SK-N-SH (cell line): ENCODE measurements around the gene POLR1D. TPM values are rescaled to one million over a fixed set of nuclear protein-coding genes. Genes with fewer than 3 reads are reported as not detected.

Experiments
- CTCF ChIA-PET: fragments of 300-600, 350-600 bp; formaldehyde crosslinking; extraction: SDS; loops from one replicate; lab custom pipeline; 2021; lab: Yijun Ruan, JAX
- POLR2A ChIA-PET: fragments of 350-600 bp; sonication (Branson Sonifier 250); formaldehyde crosslinking; extraction: SDS; loops from one replicate; lab custom pipeline; 2020; ENCODE audit warnings: antibody characterized with exemption, inconsistent platforms; lab: Yijun Ruan, JAX
- DNase-seq: peaks from one replicate; pipeline ENCODE4 v3.0.0; 2012
- H2AFZ ChIP-seq: fragments of 200-600 bp; sonication (generic); 2 replicates; pipeline ENCODE4 v1.8.1; 2016; ENCODE audit warnings: antibody characterized with exemption, mild to moderate bottlenecking, low read depth
- H3F3A ChIP-seq: fragments of 200-600 bp; sonication (generic); replicated peaks from 2 replicates; pipeline ENCODE3; 2016; ENCODE audit warnings: antibody characterized with exemption, mild to moderate bottlenecking; ENCODE audit not compliant: insufficient read depth
- H3K27ac ChIP-seq, 2 experiments: fragments of 200-500 bp in 1 of 2; fragments of 200-600 bp in 1 of 2; sonication (Bioruptor generic) in 1 of 2; sonication (generic), shearing (Covaris generic) in 1 of 2; 2 replicates each; pipeline versions ENCODE4 v1.5.1 to v1.6.1; 2014 to 2016; ENCODE audit warnings: low read depth in 2 of 2, inconsistent platforms in 1 of 2, low read length in 1 of 2, mild to moderate bottlenecking in 1 of 2, mixed read lengths in 1 of 2
- H3K27me3 ChIP-seq: fragments of 200-600 bp; sonication (generic), shearing (Covaris generic); 2 replicates; pipeline ENCODE4 v1.6.1; 2016; ENCODE audit warnings: mixed run types; ENCODE audit not compliant: insufficient read depth
- H3K36me3 ChIP-seq, 2 experiments: fragments of 200-500 bp in 1 of 2; fragments of 200-600 bp in 1 of 2; sonication (Bioruptor generic) in 1 of 2; sonication (generic) in 1 of 2; replicated peaks in 1 of 2; 2 replicates each; pipeline versions ENCODE3 to v1.5.1; 2014 to 2016; ENCODE audit warnings: low read length in 1 of 2, mild to moderate bottlenecking in 1 of 2; ENCODE audit not compliant: insufficient read depth in 2 of 2, control insufficient read depth in 1 of 2
- H3K4me1 ChIP-seq, 2 experiments: fragments of 200-500 bp in 1 of 2; fragments of 200-600 bp in 1 of 2; sonication (Bioruptor generic) in 1 of 2; sonication (generic), shearing (Covaris generic) in 1 of 2; 2 replicates each; pipeline versions ENCODE4 v1.5.1 to v1.6.1; 2014 to 2016; ENCODE audit warnings: low read depth in 1 of 2, low read length in 1 of 2, mixed run types in 1 of 2; ENCODE audit not compliant: insufficient read depth in 2 of 2, control insufficient read depth in 1 of 2
- H3K4me2 ChIP-seq: fragments of 200-600 bp; sonication (generic), shearing (Covaris generic); 2 replicates; pipeline ENCODE4 v1.6.1; 2017; ENCODE audit warnings: mixed run types
- H3K4me3 ChIP-seq, 2 experiments: fragments of 200-500 bp in 1 of 2; fragments of 200-600 bp in 1 of 2; sonication (Bioruptor generic) in 1 of 2; sonication (generic), shearing (Covaris generic) in 1 of 2; 2 replicates each; pipeline versions ENCODE4 v1.5.1 to v1.8.1; 2014 to 2016; ENCODE audit warnings: low read depth in 2 of 2, inconsistent platforms in 1 of 2, low read length in 1 of 2, mild to moderate bottlenecking in 1 of 2, mixed read lengths in 1 of 2, moderate library complexity in 1 of 2
- H3K79me2 ChIP-seq: fragments of 200-600 bp; sonication (generic); 2 replicates; pipeline ENCODE4 v1.8.1; 2017; ENCODE audit warnings: mild to moderate bottlenecking; ENCODE audit not compliant: insufficient read depth
- H3K9ac ChIP-seq: fragments of 200-600 bp; sonication (generic); 2 replicates; pipeline ENCODE4 v1.6.1; 2017; ENCODE audit warnings: mixed run types
- H3K9me2 ChIP-seq: fragments of 200-600 bp; sonication (generic); 2 replicates; pipeline ENCODE4 v1.6.1; 2017; ENCODE audit warnings: mixed run types
- H3K9me3 ChIP-seq: fragments of 200-600 bp; sonication (generic); 2 replicates; pipeline ENCODE4 v1.6.1; 2017; ENCODE audit warnings: mixed run types, mild to moderate bottlenecking, moderate library complexity
- H4K20me1 ChIP-seq: fragments of 200-600 bp; sonication (generic); 2 replicates; pipeline ENCODE4 v1.6.1; 2017; ENCODE audit warnings: mild to moderate bottlenecking, mixed run types; ENCODE audit not compliant: insufficient read depth
- EZH2phosphoT487 ChIP-seq: fragments of 200-600 bp; sonication (generic); IDR thresholded peaks from 2 replicates; pipeline ENCODE4 v1.6.1; 2017; ENCODE audit warnings: low read depth, mixed run types, mild to moderate bottlenecking, antibody characterized with exemption, moderate library complexity, borderline replicate concordance
- FOXM1 ChIP-seq: IDR thresholded peaks from 2 replicates; pipeline ENCODE4 v1.4.0; 2012; ENCODE audit warnings: low read depth, mild to moderate bottlenecking
- POLR2AphosphoS5 ChIP-seq: IDR thresholded peaks from 2 replicates; pipeline ENCODE4 v1.6.1; 2012; ENCODE audit warnings: low read depth, low read length
- RAD21 ChIP-seq: IDR thresholded peaks from 2 replicates; pipeline ENCODE4 v1.6.1; 2012; ENCODE audit warnings: mild to moderate bottlenecking, low read length
- TCF12 ChIP-seq: IDR thresholded peaks from 2 replicates; pipeline ENCODE4 v1.4.0; 2012
- YY1 ChIP-seq: IDR thresholded peaks from 2 replicates; pipeline ENCODE4 v1.4.0; 2012; ENCODE audit warnings: low read depth, mild to moderate bottlenecking
- WGBS: methylation state at CpG from one replicate; pipeline ENCODE4 v1.1.6; 2017; ENCODE audit warnings: low lambda C conversion rate; 5-methylcytosine and 5-hydroxymethylcytosine counted together
- polyA plus RNA-seq, 3 experiments: library from polyadenylated mRNA; depleted of rRNA; stranded (reverse); fragments of >200 nt; gene quantifications; 2 replicates each; pipeline ENCODE4 v1.2.3, GENCODE V29; 2012
- TF ChIP-seq, protein P1 (sequence below): fragments of 150-350 bp; IDR thresholded peaks from 2 replicates; pipeline ENCODE4 v1.6.1; 2016; ENCODE audit warnings: mild to moderate bottlenecking, low read depth, low read length
- TF ChIP-seq, protein P2 (sequence below): IDR thresholded peaks from 2 replicates; pipeline ENCODE4 v1.4.0; 2012; ENCODE audit warnings: low read depth, borderline replicate concordance
- TF ChIP-seq, protein P3 (sequence below): IDR thresholded peaks from 2 replicates; pipeline ENCODE4 v1.4.0; 2012; ENCODE audit warnings: low read depth, borderline replicate concordance

The POLR1D gene
- polyA plus RNA-seq, 1 of the 3 experiments (the other 2 are of a cell fraction) = 150 TPM

DNA sequence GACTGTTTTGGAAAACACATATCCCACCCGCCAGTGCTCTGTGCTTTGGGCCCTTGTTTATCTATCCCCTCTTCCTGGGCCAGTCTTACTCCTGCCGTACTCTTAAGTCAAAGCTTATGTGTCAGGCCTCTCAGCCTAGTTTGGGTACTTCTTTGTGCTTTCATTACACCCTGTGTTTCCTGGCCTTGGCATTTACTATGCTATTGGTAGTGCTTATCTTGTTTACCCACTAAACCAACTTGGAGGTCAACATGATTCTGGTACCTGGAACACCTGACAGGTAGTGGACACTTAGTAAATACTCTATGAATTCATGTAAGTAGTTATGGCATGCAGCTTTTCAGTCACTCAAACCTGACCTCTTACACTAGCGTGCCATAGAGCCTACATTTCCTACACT lies 2.4 kb downstream of the POLR1D start:
- Histone ChIP-seq H4K20me1 (peaks cover 51% of the 10 kb centered on the region), H3K27ac (no peak overlapping the region), H3K9ac (no peak overlapping the region), H3K4me1 (peaks cover 3 to 6% of the 10 kb centered on the region in 2 experiments; a peak in 3 of 4 replicates), H2AFZ (no peak overlapping the region), H3K9me2 (no peaks in the 10 kb centered on the region), H3F3A (peaks cover 6% of the 10 kb centered on the region), H3K36me3 (peaks cover 31 to 37% of the 10 kb centered on the region in 2 experiments), H3K4me3 (no peak overlapping the region), H3K9me3 (no peaks in the 10 kb centered on the region), H3K27me3 (no peaks in the 10 kb centered on the region), H3K79me2 (peaks cover 74% of the 10 kb centered on the region), H3K4me2 (no peak overlapping the region)
- TF ChIP-seq, protein P1, sequence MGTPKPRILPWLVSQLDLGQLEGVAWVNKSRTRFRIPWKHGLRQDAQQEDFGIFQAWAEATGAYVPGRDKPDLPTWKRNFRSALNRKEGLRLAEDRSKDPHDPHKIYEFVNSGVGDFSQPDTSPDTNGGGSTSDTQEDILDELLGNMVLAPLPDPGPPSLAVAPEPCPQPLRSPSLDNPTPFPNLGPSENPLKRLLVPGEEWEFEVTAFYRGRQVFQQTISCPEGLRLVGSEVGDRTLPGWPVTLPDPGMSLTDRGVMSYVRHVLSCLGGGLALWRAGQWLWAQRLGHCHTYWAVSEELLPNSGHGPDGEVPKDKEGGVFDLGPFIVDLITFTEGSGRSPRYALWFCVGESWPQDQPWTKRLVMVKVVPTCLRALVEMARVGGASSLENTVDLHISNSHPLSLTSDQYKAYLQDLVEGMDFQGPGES = no peak
- TF ChIP-seq RAD21 (no peak), POLR2AphosphoS5 (no peak), EZH2phosphoT487 (no peak), TCF12 (no peak)
- TF ChIP-seq, protein P2, sequence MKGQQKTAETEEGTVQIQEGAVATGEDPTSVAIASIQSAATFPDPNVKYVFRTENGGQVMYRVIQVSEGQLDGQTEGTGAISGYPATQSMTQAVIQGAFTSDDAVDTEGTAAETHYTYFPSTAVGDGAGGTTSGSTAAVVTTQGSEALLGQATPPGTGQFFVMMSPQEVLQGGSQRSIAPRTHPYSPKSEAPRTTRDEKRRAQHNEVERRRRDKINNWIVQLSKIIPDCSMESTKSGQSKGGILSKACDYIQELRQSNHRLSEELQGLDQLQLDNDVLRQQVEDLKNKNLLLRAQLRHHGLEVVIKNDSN = no peak
- ChIA-PET POLR2A (no interaction called here), CTCF (interaction anchor here (0.9 kb wide), 1 partner anchor 21 kb away, joined by 3 read pairs; no protein-coding TSS in a partner anchor)
- 90% methylated on average over 3 of the region's 3 CpGs for WGBS
- no peak for DNase-seq

DNA sequence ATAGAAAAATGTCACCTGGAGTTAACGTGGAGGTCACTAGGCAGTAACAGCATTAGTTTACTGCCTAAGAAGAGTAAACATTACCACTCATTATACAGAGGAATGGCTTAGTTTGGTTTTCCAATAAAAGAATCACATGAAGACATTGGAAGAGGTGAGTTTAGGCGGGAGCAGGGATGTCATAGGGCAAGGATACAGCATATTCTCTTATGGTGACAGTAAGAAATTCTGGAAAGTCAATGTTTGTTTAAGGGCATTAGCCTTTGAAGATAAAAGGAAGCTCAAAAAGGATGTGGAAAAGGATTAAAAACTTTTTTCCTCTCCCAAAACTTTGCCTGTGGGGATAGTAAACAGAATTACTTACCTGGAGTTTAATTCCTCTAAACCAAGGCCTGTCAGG lies 4.1 kb downstream of the POLR1D start:
- Histone ChIP-seq H3K4me1 (peaks cover 0 to 6% of the 10 kb centered on the region in 2 experiments; a peak in 2 of 4 replicates), H2AFZ (no peak overlapping the region)
- TF ChIP-seq YY1 (no peak), RAD21 (no peak), FOXM1 (no peak)
- TF ChIP-seq, protein P3, sequence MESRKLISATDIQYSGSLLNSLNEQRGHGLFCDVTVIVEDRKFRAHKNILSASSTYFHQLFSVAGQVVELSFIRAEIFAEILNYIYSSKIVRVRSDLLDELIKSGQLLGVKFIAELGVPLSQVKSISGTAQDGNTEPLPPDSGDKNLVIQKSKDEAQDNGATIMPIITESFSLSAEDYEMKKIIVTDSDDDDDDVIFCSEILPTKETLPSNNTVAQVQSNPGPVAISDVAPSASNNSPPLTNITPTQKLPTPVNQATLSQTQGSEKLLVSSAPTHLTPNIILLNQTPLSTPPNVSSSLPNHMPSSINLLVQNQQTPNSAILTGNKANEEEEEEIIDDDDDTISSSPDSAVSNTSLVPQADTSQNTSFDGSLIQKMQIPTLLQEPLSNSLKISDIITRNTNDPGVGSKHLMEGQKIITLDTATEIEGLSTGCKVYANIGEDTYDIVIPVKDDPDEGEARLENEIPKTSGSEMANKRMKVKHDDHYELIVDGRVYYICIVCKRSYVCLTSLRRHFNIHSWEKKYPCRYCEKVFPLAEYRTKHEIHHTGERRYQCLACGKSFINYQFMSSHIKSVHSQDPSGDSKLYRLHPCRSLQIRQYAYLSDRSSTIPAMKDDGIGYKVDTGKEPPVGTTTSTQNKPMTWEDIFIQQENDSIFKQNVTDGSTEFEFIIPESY = no peak
- TF ChIP-seq, protein P2 = no peak
- TF ChIP-seq, all 33 proteins: peak for 0
- Histone ChIP-seq H3K9ac (no peak overlapping the region), H3K4me3 (no peak overlapping the region), H3K9me2 (no peaks in the 10 kb centered on the region), H3K4me2 (no peak overlapping the region), H3K27ac (no peak overlapping the region), H3K9me3 (no peaks in the 10 kb centered on the region), H3F3A (peaks cover 9% of the 10 kb centered on the region), H3K27me3 (no peaks in the 10 kb centered on the region), H4K20me1 (peaks cover 54% of the 10 kb centered on the region), H3K79me2 (peaks cover 86% of the 10 kb centered on the region), H3K36me3 (peaks cover 31 to 42% of the 10 kb centered on the region in 2 experiments)
- DNase-seq = no peak
- CTCF ChIA-PET = no interaction called here
- WGBS = 96% methylated on average over 2 of the region's 2 CpGs
- POLR2A ChIA-PET = no interaction called here
